ENCODE data around the gene AJAP1. TPM values are rescaled to one million over a fixed set of nuclear protein-coding genes. Genes with fewer than 3 reads are reported as not detected.

Gene AJAP1
- total RNA-seq, 6 experiments from 2014 or later: not detected

GRCh38 chr1:4771267-4771666, 116.9 kb downstream of the AJAP1 start:
- H3K4me1 Mint-ChIP-seq (ENCODE audit: low read depth): no peaks in the 10 kb centered on the region
- no peak for DNase-seq
- no peak overlapping the region for H3K4me3 Mint-ChIP-seq
- no peak for TF ChIP-seq CTCF (IDR thresholded peaks at IDR 0.05)
- peaks cover 51% of the 10 kb centered on the region for H3K9me3 Mint-ChIP-seq
- no peaks in the 10 kb centered on the region for H3K27me3 Mint-ChIP-seq (ENCODE audit: insufficient read depth)
- H3K36me3 Mint-ChIP-seq (ENCODE audit: low read depth): no peaks in the 10 kb centered on the region; the same call in 1 of the 2 replicates
- no peak overlapping the region for H3K27ac Mint-ChIP-seq

DNA sequence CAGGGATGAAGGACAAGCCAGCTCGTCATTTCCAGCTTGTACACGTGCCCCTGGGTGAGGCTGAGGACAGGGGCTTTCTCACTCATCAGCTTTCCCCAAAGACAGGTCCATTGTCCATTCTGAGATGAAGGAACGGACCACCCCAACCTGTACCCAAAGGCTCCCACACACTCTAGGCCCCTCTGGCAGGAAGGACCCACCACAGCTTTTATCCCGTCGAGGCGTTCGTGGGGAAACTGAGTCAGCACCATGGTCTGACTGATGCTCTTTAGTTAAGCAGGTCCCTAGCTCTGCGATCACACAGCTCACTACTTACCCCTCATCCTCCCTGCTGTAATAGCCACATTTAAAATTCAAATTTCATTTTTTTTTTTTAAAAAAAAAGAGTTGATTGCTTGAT, 117.3 kb downstream of the AJAP1 start:
- H3K27ac Mint-ChIP-seq: no peak overlapping the region
- no peak for DNase-seq
- no peak for TF ChIP-seq CTCF (IDR thresholded peaks at IDR 0.05)
- no peaks in the 10 kb centered on the region; the same call in 1 of the 2 replicates for H3K36me3 Mint-ChIP-seq (ENCODE audit: low read depth)
- H3K4me3 Mint-ChIP-seq: no peak overlapping the region
- H3K4me1 Mint-ChIP-seq (ENCODE audit: low read depth): no peaks in the 10 kb centered on the region
- no peaks in the 10 kb centered on the region for H3K27me3 Mint-ChIP-seq (ENCODE audit: insufficient read depth)
- peaks cover 52% of the 10 kb centered on the region for H3K9me3 Mint-ChIP-seq

- Mint-ChIP-seq H3K27ac (no peak overlapping the region), H3K36me3 (ENCODE audit: low read depth) (no peaks in the 10 kb centered on the region; the same call in 1 of the 2 replicates), H3K4me1 (ENCODE audit: low read depth) (no peaks in the 10 kb centered on the region), H3K27me3 (ENCODE audit: insufficient read depth) (no peaks in the 10 kb centered on the region), H3K9me3 (peaks cover 59% of the 10 kb centered on the region), H3K4me3 (no peak overlapping the region)
- DNase-seq: no peak
- TF ChIP-seq CTCF (IDR thresholded peaks at IDR 0.05): no peak
These were observed 118.0 kb downstream of the AJAP1 start for GRCh38 chr1:4772294-4773010.

DNA sequence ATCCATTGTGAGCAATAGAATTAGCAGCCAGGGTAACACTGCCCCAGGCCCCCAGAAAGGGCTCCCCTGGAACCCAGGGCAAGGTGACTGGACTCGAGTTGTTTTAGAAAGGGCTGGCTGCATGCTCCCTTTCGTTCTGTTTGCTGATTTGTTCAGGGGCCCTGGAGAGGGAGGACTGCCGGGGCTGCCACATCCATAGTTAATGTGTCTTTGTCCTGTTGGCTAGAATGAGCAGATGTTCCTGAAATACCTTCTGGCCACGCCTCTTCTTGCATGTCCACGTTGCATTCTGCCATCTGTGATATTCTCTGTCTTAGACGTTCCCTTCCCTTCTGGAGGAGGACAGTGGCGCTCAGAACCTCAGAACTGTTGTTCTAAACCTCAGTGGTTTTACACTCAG, 118.8 kb downstream of the AJAP1 start:
- Mint-ChIP-seq H3K4me1 (ENCODE audit: low read depth) (no peaks in the 10 kb centered on the region), H3K4me3 (no peak overlapping the region), H3K27me3 (ENCODE audit: insufficient read depth) (no peaks in the 10 kb centered on the region), H3K36me3 (ENCODE audit: low read depth) (no peaks in the 10 kb centered on the region; the same call in 1 of the 2 replicates), H3K27ac (no peak overlapping the region), H3K9me3 (peaks cover 59% of the 10 kb centered on the region)
- TF ChIP-seq CTCF (IDR thresholded peaks at IDR 0.05): no peak
- no peak for DNase-seq

DNA sequence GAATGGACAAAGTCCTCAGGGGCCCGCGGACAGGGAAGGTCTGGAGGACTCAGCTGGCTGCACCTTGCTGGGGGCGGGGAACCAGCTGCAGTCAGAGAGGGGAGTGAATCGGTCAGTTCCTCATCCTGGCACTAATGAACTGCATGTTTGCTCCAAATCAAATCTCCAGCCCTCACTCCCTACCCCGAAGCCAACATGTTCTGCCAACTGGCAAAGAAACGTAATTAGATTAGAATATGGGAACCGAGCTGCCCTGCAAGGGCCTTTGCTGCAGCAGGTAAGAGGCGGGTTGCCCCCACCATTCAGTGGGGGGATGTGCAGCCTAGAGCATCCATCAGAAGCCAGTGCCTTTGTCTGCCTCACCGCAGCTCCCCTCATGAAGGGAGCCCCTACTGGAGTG, 121.1 kb downstream of the AJAP1 start:
- TF ChIP-seq CTCF (IDR thresholded peaks at IDR 0.05): no peak
- H3K27me3 Mint-ChIP-seq (ENCODE audit: insufficient read depth): no peaks in the 10 kb centered on the region
- DNase-seq: no peak
- H3K9me3 Mint-ChIP-seq: peaks cover 57% of the 10 kb centered on the region
- H3K36me3 Mint-ChIP-seq (ENCODE audit: low read depth): no peaks in the 10 kb centered on the region; the same call in 1 of the 2 replicates
- no peaks in the 10 kb centered on the region for H3K4me1 Mint-ChIP-seq (ENCODE audit: low read depth)
- H3K4me3 Mint-ChIP-seq: no peak overlapping the region
- H3K27ac Mint-ChIP-seq: no peak overlapping the region
